Neural cell (in vitro differentiated cells): ENCODE results near the gene PSMB8. TPM values are rescaled to one million over a fixed set of nuclear protein-coding genes. Genes with fewer than 3 reads are reported as not detected.

Source experiments
- H2AFZ ChIP-seq: fragments of 200-600, 300-800 bp; sonication (generic), shearing (Covaris generic); 2 replicates; pipeline ENCODE4 v1.6.0; 2014; ENCODE audit warnings: low read depth, mild to moderate bottlenecking, antibody characterized with exemption, low read length, moderate library complexity
- H3F3A ChIP-seq: fragments of 200-600 bp; shearing (Covaris generic); 2 replicates; pipeline ENCODE4 v1.6.1; 2016; ENCODE audit warnings: mild to moderate bottlenecking, moderate library complexity, mixed read lengths, antibody characterized with exemption, low read length; ENCODE audit not compliant: insufficient read depth, poor library complexity, severe bottlenecking
- H3K27ac ChIP-seq: fragments of 200-600, 300-800 bp; sonication (generic), shearing (Covaris generic); 2 replicates; pipeline ENCODE4 v1.5.1; 2014; ENCODE audit warnings: mild to moderate bottlenecking, low read length, moderate library complexity
- H3K27me3 ChIP-seq: fragments of 300-800, 200-600 bp; sonication (generic), shearing (Covaris generic); 2 replicates; pipeline ENCODE4 v1.6.0; 2014; ENCODE audit warnings: mild to moderate bottlenecking, low read depth, low read length, moderate library complexity; ENCODE audit not compliant: insufficient read depth
- H3K36me3 ChIP-seq: fragments of 300-800, 200-600 bp; sonication (generic), shearing (Covaris generic); 2 replicates; pipeline ENCODE4 v1.5.1; 2014; ENCODE audit warnings: mild to moderate bottlenecking, antibody characterized with exemption, low read length, moderate library complexity; ENCODE audit not compliant: insufficient read depth
- H3K4me2 ChIP-seq: fragments of 300-800, 200-600 bp; sonication (generic), shearing (Covaris generic); 2 replicates; pipeline ENCODE4 v1.6.0; 2014; ENCODE audit warnings: mild to moderate bottlenecking, low read length
- H3K4me3 ChIP-seq: fragments of 300-800, 200-600 bp; sonication (generic), shearing (Covaris generic); 2 replicates; pipeline ENCODE4 v1.5.1; 2014; ENCODE audit warnings: mild to moderate bottlenecking, low read length, moderate library complexity
- H3K79me2 ChIP-seq: fragments of 200-600 bp; shearing (Covaris generic); replicated peaks from 2 replicates; pipeline ENCODE4 v1.6.0; 2014; ENCODE audit warnings: mild to moderate bottlenecking, low read length, moderate library complexity; ENCODE audit not compliant: insufficient read depth
- H3K9ac ChIP-seq: fragments of 300-800, 200-600 bp; sonication (generic), shearing (Covaris generic); 2 replicates; pipeline ENCODE4 v1.6.1; 2016; ENCODE audit warnings: mild to moderate bottlenecking, low read length, mixed read lengths
- H3K9me2 ChIP-seq: fragments of 200-600 bp; shearing (Covaris generic); 2 replicates; pipeline ENCODE4 v1.6.1; 2016; ENCODE audit warnings: mild to moderate bottlenecking, low read length, mixed read lengths; ENCODE audit not compliant: insufficient read depth
- H3K9me3 ChIP-seq: fragments of 200-600, 300-800 bp; sonication (generic), shearing (Covaris generic); 2 replicates; pipeline ENCODE4 v1.6.1; 2016; ENCODE audit warnings: mild to moderate bottlenecking, mixed run types, low read length, moderate library complexity, mixed read lengths
- H4K20me1 ChIP-seq: fragments of 200-600 bp; shearing (Covaris generic); 2 replicates; pipeline ENCODE4 v1.6.1; 2016; ENCODE audit warnings: mild to moderate bottlenecking, mixed run types; ENCODE audit not compliant: insufficient read depth
- EP300 ChIP-seq: fragments of 450-650 bp; conservative IDR thresholded peaks from 2 replicates; pipeline ENCODE4 v1.6.1; 2014; ENCODE audit warnings: antibody characterized with exemption, mild to moderate bottlenecking, moderate library complexity; ENCODE audit not compliant: poor library complexity, severe bottlenecking
- EZH2 ChIP-seq: fragments of 200-600, 300-800 bp; shearing (Covaris generic), sonication (generic); IDR thresholded peaks from 2 replicates; pipeline ENCODE4 v1.6.1; 2014; ENCODE audit warnings: antibody characterized with exemption, low read length, borderline replicate concordance, mild to moderate bottlenecking; ENCODE audit not compliant: insufficient read depth, poor library complexity, severe bottlenecking
- POLR2AphosphoS5 ChIP-seq: IDR thresholded peaks from 2 replicates; pipeline ENCODE4 v1.6.1; 2012
- RAD21 ChIP-seq: fragments of 450-650 bp; conservative IDR thresholded peaks from 2 replicates; pipeline ENCODE4 v1.6.1; 2014; ENCODE audit warnings: antibody characterized with exemption, mild to moderate bottlenecking, moderate library complexity
- SMC3 ChIP-seq: fragments of 450-650 bp; conservative IDR thresholded peaks from 2 replicates; pipeline ENCODE4 v1.6.1; 2014; ENCODE audit warnings: antibody characterized with exemption, mild to moderate bottlenecking, moderate library complexity; ENCODE audit not compliant: poor library complexity
- TAF1 ChIP-seq: IDR thresholded peaks from 2 replicates; pipeline ENCODE4 v1.6.1; 2012; ENCODE audit warnings: low read depth
- polyA plus RNA-seq: library from polyadenylated mRNA; depleted of rRNA; stranded (reverse); fragments of >200 nt; gene quantifications from 2 replicates; pipeline ENCODE4 v1.2.3, GENCODE V29; 2014
- TF ChIP-seq, protein P1 (sequence below): fragments of 450-650 bp; IDR thresholded peaks from 2 replicates; pipeline ENCODE4 v1.5.1; 2014; ENCODE audit warnings: antibody characterized with exemption, mild to moderate bottlenecking, moderate library complexity; ENCODE audit not compliant: poor library complexity, severe bottlenecking

PSMB8 gene
- polyA plus RNA-seq, 1 donor from 2014 or later: not detected

DNA sequence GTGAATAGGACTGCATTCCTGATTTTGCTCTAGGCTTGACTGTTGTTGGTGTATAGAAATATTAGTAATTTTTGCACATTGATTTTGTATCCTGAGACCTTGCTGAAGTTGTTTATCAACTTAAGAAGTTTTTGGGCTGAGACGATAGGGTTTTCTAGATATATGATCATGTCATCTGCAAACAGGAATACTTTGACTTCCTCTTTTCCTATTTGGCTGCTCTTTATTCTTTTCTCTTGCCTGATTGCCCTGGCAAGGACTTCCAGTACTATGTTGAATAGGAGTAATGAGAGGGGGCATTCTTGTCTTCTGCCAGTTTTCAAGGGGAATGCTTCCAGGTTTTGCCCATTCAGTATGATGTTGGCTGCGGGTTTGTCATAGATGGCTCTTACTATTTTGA is 40.4 kb downstream of the PSMB8 start:
- H2AFZ ChIP-seq: no peak overlapping the region
- no peak overlapping the region for H3K9ac ChIP-seq
- no peaks in the 10 kb centered on the region for H4K20me1 ChIP-seq
- H3K9me2 ChIP-seq: no peaks in the 10 kb centered on the region
- H3K79me2 ChIP-seq: no peaks in the 10 kb centered on the region
- no peaks in the 10 kb centered on the region for H3F3A ChIP-seq
- H3K9me3 ChIP-seq: no peaks in the 10 kb centered on the region
- no peaks in the 10 kb centered on the region for H3K27me3 ChIP-seq
- no peaks in the 10 kb centered on the region for H3K36me3 ChIP-seq
- TF ChIP-seq SMC3: no peak
- no peak for TF ChIP-seq RAD21
- TF ChIP-seq, protein P1, sequence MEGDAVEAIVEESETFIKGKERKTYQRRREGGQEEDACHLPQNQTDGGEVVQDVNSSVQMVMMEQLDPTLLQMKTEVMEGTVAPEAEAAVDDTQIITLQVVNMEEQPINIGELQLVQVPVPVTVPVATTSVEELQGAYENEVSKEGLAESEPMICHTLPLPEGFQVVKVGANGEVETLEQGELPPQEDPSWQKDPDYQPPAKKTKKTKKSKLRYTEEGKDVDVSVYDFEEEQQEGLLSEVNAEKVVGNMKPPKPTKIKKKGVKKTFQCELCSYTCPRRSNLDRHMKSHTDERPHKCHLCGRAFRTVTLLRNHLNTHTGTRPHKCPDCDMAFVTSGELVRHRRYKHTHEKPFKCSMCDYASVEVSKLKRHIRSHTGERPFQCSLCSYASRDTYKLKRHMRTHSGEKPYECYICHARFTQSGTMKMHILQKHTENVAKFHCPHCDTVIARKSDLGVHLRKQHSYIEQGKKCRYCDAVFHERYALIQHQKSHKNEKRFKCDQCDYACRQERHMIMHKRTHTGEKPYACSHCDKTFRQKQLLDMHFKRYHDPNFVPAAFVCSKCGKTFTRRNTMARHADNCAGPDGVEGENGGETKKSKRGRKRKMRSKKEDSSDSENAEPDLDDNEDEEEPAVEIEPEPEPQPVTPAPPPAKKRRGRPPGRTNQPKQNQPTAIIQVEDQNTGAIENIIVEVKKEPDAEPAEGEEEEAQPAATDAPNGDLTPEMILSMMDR: no peak
- no peak for TF ChIP-seq EZH2
- TF ChIP-seq POLR2AphosphoS5: no peak
- no peak for TF ChIP-seq EP300
- TF ChIP-seq TAF1: no peak
- H3K27ac ChIP-seq: no peak overlapping the region
- H3K4me3 ChIP-seq: no peak overlapping the region
- H3K4me2 ChIP-seq: no peak overlapping the region

DNA sequence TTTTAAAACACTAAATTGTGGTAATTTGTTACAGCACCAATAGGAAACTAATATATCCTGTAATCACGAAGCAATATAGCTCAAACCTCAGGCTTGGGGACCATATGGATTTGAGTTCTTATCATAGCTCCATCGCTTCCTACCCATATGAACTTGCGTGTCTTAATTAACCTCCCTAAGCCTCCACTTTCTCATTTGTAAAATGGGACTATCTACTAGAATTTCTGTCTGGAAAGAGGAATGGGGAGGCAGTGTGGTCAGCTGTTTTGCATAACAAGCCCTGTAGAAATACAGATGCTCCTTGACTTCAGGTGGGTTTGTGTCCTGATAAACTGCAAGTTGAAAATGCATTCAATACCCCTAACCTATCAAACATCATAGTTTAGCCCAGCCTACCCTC is 44.1 kb downstream of the PSMB8 start:
- Histone ChIP-seq H3K27me3 (no peaks in the 10 kb centered on the region), H3K9me2 (no peaks in the 10 kb centered on the region), H3K27ac (no peak overlapping the region), H3K79me2 (no peaks in the 10 kb centered on the region), H3F3A (no peaks in the 10 kb centered on the region), H3K4me3 (no peak overlapping the region), H4K20me1 (no peaks in the 10 kb centered on the region), H2AFZ (no peak overlapping the region), H3K9ac (no peak overlapping the region), H3K36me3 (no peaks in the 10 kb centered on the region), H3K9me3 (no peaks in the 10 kb centered on the region), H3K4me2 (no peak overlapping the region)
- TF ChIP-seq RAD21: no peak
- TF ChIP-seq, protein P1: no peak
- TF ChIP-seq SMC3: no peak
- no peak for TF ChIP-seq TAF1

DNA sequence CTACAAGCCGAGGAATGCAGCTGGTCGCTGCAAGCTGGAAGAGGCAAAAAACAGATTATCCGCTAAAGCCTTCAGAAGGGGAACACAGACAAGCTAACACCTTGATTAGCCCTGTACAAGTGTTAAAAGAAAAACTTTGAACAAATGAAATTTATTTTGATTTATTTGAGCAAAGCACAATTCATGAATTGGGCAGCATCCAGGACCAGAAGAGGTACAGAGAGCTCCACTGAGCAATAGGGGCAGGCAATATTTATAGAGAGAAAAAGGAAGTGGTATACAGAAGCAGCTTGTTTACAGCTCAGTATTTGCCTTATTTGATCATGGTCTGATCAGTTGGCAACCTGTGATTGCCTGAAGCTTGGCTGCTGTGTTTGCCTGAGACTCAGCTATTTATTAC is 44.7 kb downstream of the PSMB8 start:
- no peak overlapping the region for H3K27ac ChIP-seq
- H3K4me3 ChIP-seq: no peak overlapping the region
- H3K9me3 ChIP-seq: no peaks in the 10 kb centered on the region
- H3K27me3 ChIP-seq: no peaks in the 10 kb centered on the region
- H3K36me3 ChIP-seq: no peaks in the 10 kb centered on the region
- no peaks in the 10 kb centered on the region for H3K9me2 ChIP-seq
- H3K79me2 ChIP-seq: no peaks in the 10 kb centered on the region
- no peaks in the 10 kb centered on the region for H4K20me1 ChIP-seq
- H2AFZ ChIP-seq: no peak overlapping the region
- H3F3A ChIP-seq: no peaks in the 10 kb centered on the region
- no peak for TF ChIP-seq EZH2
- H3K4me2 ChIP-seq: no peak overlapping the region
- H3K9ac ChIP-seq: no peak overlapping the region
